Stimulated activated naive CD8-positive, alpha-beta T cell treated with anti-CD3 and anti-CD28 coated beads, Interleukin-15, amount 100 ng/mL, for 72 hours (primary cell): Measurements from ENCODE around the gene FURIN.

Source experiments
- ATAC-seq: fragments of 150-1000 bp; cut with Tn5 transposase; 2 replicates; pipeline ENCODE4 v1.10.0; 2021; ENCODE audit warnings: mild to moderate bottlenecking, moderate library complexity
- DNase-seq, 2 donors: peaks; one replicate each; pipeline ENCODE4 v3.0.0; 2021 to 2022
- H3K27ac Mint-ChIP-seq, 2 donors: one replicate each; pipeline ENCODE4 v1.8.0; 2022; ENCODE audit warnings: mild to moderate bottlenecking in 2 of 2, mixed read lengths in 2 of 2, moderate library complexity in 2 of 2
- H3K27me3 Mint-ChIP-seq: one replicate; pipeline ENCODE4 v1.8.0; 2022; ENCODE audit warnings: mixed read lengths
- H3K4me1 Mint-ChIP-seq: one replicate; pipeline ENCODE4 v1.8.0; 2022; ENCODE audit warnings: mild to moderate bottlenecking, mixed read lengths
- H3K4me3 Mint-ChIP-seq, 2 donors: one replicate each; pipeline ENCODE4 v1.8.0; 2022; ENCODE audit warnings: mild to moderate bottlenecking in 2 of 2, mixed read lengths in 2 of 2, moderate library complexity in 1 of 2
- H3K9me3 Mint-ChIP-seq, 2 donors: one replicate each; pipeline ENCODE4 v1.8.0; 2022; ENCODE audit warnings: mixed read lengths in 2 of 2

Gene FURIN

DNA sequence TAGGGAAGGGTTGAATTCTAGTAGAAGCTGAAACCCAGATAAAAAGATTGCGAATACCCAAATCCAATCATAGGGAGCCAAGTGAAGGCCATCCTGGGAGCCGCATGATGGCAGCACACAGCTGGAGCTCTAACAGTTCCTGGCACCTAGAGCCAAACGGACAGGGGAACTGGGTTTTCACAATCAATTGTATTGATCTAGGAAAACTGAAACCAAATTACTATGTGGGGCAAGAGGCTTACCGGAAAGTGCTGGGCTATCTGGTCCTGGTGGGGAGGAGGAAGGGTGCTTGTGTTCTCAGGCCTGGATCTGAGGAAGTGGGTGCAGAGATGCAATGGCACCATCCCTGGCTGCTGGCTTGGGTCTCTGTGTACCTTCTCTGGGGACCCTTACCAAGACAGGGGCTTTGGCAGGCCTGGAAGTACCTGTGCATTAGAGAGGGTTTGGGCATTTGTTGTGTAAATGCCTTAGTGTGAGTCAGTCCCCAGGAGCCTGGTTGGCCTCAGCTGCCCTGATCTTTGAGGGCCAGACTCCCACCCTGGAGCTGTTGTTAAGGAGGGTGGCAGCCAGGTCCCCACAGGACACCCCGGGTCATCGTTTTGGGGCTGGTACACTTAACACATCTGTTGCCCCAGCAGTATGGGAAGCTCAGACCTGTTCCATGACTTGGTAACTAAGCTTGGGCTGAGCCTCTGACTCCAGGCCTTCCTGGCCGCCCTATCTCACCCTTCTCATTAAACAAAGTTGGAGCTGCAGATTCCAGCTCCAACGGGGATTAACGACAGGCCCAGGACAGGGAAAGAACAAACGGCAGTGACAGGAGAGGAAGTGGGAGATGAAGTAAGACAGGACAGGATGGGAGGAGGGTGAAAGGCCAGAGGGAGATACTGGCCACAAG lies 8.9 kb upstream of the FURIN start:
- Mint-ChIP-seq H3K27ac (peak overlapping the region; percentile 49 to 83), H3K27me3 (no peaks in the 10 kb centered on the region), H3K4me3 (no peak overlapping the region), H3K4me1 (peaks cover 64% of the 10 kb centered on the region), H3K9me3 (peaks cover 0 to 2% of the 10 kb centered on the region in 2 donors)
- no peak for DNase-seq
- ATAC-seq = no peak

DNA sequence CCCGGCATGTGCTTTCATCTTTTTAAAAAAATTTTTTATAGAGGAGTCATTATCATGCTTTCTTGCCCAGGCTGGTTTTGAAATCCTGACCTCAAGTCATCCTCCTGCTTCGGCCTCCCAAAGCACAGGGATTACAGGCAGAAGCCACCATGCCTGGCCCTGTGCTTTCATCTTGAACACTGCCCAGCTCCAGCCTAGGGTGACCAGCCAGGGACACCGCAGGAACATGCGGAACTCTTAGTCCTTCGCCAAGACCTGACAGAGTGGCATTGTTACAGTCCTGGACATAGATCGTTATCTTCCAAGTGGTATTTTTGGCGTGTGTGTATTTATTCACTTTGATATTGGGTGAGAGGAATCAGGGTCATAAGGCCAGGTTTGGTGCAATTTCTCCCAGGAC lies 7.9 kb upstream of the FURIN start:
- Mint-ChIP-seq H3K27ac (peak overlapping the region in 1 of 2 donors; percentile 10), H3K27me3 (no peaks in the 10 kb centered on the region), H3K4me1 (peaks cover 54% of the 10 kb centered on the region), H3K4me3 (no peak overlapping the region), H3K9me3 (no peaks in the 10 kb centered on the region)
- DNase-seq (no peak), ATAC-seq (no peak)

DNA sequence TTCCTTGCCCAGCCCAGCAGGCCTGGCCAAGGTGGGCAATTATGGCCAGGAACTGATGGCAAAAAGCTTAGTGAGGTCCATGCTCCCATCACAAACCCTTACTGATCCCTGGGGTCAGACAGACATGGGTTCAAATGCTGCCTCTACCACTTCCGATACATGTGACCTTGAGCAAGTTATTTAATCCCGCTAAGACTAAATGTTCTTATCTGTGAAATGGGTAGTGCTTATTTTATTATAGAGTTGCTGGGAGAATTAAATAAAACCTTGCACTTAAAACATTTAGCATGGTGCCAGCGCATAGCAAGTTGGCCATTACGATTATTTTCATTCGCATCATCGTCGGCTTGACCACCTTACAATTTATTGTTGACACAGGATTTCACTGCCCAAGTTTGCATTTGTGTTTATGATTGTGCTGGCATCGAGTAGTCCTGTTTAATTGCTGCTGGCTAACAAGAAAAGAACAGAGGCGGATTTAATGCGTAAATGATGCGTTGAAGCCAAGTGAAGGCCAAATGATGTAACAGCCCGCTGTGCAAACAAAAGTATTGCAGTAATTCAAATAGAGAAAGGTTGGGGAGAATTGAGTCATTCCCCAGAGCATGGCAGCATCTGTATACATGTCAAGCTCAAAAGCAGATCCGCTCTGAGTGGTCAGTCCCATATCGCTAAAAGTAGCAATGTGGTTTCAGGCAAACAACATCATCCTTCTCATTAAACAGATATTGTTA lies 7.3 kb upstream of the FURIN start:
- Mint-ChIP-seq H3K27ac (no peak overlapping the region), H3K27me3 (no peaks in the 10 kb centered on the region), H3K4me1 (peaks cover 48% of the 10 kb centered on the region), H3K4me3 (no peak overlapping the region), H3K9me3 (no peaks in the 10 kb centered on the region)
- ATAC-seq (no peak), DNase-seq (no peak)

DNA sequence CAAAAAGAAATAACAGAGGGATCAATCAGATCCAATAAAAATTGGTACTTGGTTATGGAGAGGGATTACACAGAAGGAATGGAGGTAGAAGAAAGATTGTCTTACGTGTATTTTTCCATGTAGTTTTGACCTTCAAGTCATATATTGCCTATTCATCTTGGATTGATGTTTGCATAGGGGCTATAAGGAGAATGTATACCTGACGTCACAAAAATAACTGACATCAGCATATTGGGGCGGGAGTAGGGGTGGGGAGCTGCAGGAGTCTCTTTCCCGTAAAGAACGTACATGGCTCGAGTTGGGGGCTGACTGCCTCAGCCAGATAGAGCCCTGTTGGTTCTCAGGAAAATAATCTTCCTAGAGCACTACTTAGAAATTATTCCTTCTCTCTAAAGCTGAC lies 5.9 kb upstream of the FURIN start:
- Mint-ChIP-seq H3K9me3 (no peaks in the 10 kb centered on the region), H3K4me3 (no peak overlapping the region), H3K4me1 (peaks cover 34% of the 10 kb centered on the region), H3K27ac (no peak overlapping the region), H3K27me3 (peaks cover 9% of the 10 kb centered on the region)
- no peak for ATAC-seq
- DNase-seq = no peak

DNA sequence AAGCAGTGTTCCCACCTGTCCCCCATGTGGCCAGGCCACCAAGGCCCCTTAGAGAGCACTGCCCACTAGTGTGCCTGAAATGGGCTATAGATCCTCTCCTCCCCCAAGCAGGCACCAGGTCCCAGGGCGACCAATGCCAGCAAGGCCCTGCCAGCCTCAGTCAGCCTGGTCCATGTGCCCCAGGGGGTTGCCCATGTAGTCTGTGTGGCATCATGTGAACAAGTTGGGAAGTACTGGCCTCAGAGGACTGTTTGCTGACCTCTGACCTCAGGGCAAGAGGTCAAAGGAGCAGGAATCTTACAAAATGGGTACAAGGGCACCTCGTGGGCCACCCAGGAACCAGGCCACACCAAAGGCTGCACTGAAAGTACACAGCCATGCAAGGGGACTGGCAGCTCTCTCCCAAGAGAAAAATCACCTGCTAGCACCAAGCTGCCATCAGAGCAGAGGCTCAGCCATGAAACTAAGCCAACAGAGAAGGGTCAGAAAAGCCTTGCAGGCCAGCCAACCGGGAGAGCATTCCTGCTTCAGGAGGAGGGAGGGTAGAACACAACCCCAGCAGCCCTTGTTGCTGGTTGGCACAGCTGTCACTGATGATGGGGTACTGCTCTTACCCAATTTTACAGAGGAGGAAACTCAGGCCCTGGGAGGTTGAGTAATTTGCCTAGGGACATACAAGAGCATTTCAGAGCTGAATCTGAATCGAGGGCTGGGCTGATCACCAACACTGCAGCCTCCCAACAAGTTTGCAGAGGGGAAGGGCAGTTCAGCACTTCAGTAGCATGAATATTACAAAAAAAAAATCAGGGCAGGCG lies 5.2 kb upstream of the FURIN start:
- Mint-ChIP-seq H3K27ac (peak overlapping the region in 1 of 2 donors; percentile 17), H3K9me3 (no peaks in the 10 kb centered on the region), H3K27me3 (peaks cover 9% of the 10 kb centered on the region), H3K4me3 (no peak overlapping the region), H3K4me1 (peaks cover 31% of the 10 kb centered on the region)
- ATAC-seq = no peak
- DNase-seq = no peak

DNA sequence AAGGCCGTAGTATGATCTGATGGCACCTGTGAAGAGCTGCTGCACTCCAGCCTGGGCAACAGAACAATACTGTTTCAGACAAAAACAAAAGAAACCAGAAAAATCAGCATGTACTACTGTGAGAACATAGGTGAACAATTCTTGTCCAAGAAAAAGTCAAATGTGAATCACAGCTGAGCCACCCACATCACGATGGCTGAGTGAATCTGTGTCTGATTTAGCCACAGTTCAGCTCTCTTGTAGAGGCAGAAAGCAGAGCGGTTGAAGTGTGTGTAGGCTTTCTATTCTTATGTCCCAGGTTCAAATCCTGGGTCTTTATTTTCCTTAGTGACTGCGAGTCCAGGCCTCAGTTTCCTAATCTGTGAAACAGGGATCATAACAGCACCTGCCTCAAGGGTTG lies 4.4 kb upstream of the FURIN start:
- Mint-ChIP-seq H3K4me3 (no peak overlapping the region), H3K9me3 (no peaks in the 10 kb centered on the region), H3K4me1 (peaks cover 35% of the 10 kb centered on the region), H3K27me3 (peaks cover 9% of the 10 kb centered on the region), H3K27ac (peak overlapping the region in 1 of 2 donors; percentile 23)
- ATAC-seq (peak; percentile 64), DNase-seq (no peak)

DNA sequence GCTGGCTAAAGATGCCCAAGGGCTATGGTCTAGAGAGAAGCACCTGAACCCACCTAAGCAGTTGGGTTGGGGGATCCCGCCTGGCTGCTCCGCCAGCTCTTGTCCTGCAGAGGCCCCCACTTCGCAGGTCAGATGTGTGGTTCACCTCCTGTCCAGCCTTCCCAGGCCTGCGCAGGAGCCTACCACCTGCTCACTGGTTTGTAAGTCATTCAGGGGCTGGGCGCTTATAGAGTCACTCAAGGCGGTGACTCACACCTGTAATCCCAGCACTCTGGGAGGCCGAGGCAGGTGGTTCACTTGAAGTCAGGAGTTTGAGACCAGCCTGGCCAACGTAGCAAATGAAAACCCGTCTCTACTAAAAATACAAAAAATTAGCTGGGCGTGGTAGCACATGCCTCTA lies 3.9 kb upstream of the FURIN start:
- H3K4me1 Mint-ChIP-seq = peaks cover 35% of the 10 kb centered on the region
- ATAC-seq (no peak), DNase-seq (no peak)
- H3K27me3 Mint-ChIP-seq = peaks cover 9% of the 10 kb centered on the region
- H3K9me3 Mint-ChIP-seq = no peaks in the 10 kb centered on the region
- no peak overlapping the region for H3K4me3 Mint-ChIP-seq
- no peak overlapping the region for H3K27ac Mint-ChIP-seq

DNA sequence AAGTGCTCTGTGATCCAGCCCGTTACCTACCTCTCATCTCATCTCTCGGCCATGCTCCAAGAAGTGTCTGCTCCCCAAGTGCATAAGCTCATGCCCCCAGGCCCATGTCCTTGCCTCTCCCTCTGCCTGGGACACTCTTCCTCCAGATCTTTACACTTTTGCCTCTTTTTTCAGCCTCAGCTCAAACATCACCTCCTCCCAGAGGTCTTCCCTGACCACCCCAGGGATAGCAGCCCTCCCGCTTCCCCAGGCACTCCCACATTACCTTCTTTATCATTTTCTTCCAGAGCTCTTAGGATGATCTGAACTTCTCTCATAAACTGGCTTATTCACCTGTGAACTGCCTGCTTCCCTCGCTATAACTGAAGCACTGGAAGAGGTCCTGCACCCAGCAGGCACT lies 2.7 kb upstream of the FURIN start:
- no peak for DNase-seq
- Mint-ChIP-seq H3K27me3 (peaks cover 9% of the 10 kb centered on the region), H3K4me1 (peaks cover 41% of the 10 kb centered on the region), H3K9me3 (no peaks in the 10 kb centered on the region), H3K27ac (peak overlapping the region; percentile 39 to 59), H3K4me3 (no peak overlapping the region)
- no peak for ATAC-seq

DNA sequence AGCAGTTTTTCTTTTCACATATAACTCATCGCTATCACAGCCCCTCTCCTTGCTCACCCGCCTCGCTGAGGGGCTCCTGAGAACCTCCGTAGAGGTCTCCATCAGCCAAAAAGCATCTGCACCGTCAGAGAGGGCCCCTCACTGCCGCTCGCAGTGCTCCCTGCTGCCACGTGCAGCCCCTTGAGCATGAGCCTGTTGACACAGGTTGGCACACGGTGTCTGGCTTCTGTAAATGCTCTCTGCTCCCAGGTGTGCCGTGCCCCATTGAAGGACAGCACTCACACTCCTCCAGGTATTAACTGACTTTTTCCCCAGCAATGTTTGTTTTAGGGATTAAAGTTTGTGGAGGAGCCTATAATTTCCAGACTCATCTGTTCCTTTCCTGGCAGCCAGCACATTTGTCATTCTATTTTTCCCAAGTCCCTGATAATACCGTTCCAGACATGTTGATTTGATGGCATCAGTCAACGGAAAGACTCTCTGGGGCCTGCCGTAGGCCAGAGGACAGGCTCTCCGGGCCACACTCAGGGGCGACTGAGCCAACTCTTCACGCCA lies 2.1 kb upstream of the FURIN start:
- H3K4me3 Mint-ChIP-seq = no peak overlapping the region
- H3K27ac Mint-ChIP-seq = no peak overlapping the region
- DNase-seq (no peak), ATAC-seq (no peak)
- H3K9me3 Mint-ChIP-seq = no peaks in the 10 kb centered on the region
- H3K27me3 Mint-ChIP-seq = peaks cover 9% of the 10 kb centered on the region
- peaks cover 43% of the 10 kb centered on the region for H3K4me1 Mint-ChIP-seq

DNA sequence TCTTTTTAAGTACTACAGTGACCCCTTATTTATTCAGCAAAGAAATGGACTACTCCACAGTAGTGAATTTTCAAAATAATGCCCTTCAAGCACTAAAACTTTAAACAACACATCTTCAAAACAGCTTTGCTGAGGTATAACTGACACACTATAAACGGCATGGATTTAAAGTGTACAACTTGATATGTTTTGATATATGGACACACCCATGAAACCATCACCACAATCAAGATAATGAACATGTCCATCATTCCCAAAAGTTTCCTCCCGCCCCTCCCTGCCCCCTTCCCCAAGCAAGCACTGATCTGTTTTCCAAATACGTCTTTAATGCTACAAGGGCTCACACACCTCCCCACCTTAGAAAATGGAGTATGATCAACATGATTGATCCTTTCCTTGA lies 1.6 kb upstream of the FURIN start:
- no peaks in the 10 kb centered on the region for H3K9me3 Mint-ChIP-seq
- H3K27me3 Mint-ChIP-seq = peaks cover 9% of the 10 kb centered on the region
- DNase-seq = no peak
- no peak overlapping the region for H3K27ac Mint-ChIP-seq
- peaks cover 43% of the 10 kb centered on the region for H3K4me1 Mint-ChIP-seq
- ATAC-seq = no peak
- H3K4me3 Mint-ChIP-seq = no peak overlapping the region

DNA sequence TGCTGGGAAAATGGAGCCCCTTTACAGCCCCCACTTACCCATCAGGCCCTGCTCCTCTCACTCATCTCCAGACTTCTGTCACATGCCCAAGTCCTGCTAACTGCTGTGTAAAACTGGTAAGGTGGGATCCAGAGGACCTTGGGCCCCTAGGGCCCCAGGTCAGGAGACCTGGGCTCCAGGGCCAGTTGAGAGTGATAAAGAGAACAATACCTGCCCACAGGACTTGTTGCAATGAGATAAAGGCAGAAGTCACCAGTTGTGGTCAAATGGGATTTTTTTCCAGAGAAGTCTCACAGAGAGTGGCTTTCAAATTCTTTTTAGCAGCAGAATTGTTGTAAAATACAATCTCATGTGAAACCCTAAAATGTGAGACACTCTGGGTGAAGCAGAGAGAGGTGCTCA lies 753 bp downstream of the FURIN start:
- Mint-ChIP-seq H3K27me3 (peaks cover 9% of the 10 kb centered on the region), H3K9me3 (no peaks in the 10 kb centered on the region), H3K27ac (peak overlapping the region in 1 of 2 donors; percentile 99), H3K4me1 (peaks cover 52% of the 10 kb centered on the region), H3K4me3 (peak overlapping the region; percentile 95)
- DNase-seq (peak in 1 of 2 donors; percentile 37), ATAC-seq (peak; percentile 14)

DNA sequence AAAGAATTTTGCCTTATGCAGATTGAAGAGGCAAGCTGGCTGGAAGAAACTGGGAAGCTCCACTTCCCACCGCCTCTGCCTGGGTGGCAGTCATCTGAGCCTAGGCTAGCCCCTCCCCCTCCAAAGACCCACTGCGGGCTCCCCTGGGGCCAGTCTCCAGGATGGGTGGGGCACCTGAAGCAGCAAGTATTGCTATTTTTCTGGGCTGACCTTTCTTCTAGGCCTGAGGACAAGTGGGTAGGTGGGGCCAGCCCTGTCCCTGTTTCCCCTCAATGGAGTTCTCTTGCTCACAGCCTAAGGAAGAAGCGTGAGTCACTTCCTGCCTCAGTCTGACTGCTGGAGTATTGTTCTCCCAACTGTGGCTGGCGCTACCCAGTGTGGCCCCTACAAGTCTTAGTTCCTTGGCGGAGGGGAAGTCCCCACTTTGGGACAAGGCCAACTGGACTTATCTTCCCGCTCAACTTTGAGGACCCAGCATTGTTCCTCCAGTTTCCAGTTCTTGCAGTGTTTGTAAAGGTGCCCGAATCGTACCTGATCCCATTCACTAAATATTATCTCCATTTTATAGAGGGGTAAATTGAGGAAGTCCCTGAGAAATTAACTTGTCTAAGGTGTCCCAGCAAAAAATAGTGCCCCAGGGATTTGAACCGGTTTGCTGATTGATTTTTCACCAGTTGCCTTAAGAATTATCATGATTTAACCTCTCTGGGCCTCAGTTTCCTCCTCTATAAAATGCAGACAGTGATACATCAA lies 1.4 kb downstream of the FURIN start:
- peak in 1 of 2 donors; percentile 87 for DNase-seq
- Mint-ChIP-seq H3K27me3 (peaks cover 9% of the 10 kb centered on the region), H3K27ac (peak overlapping the region in 1 of 2 donors; percentile 99)

DNA sequence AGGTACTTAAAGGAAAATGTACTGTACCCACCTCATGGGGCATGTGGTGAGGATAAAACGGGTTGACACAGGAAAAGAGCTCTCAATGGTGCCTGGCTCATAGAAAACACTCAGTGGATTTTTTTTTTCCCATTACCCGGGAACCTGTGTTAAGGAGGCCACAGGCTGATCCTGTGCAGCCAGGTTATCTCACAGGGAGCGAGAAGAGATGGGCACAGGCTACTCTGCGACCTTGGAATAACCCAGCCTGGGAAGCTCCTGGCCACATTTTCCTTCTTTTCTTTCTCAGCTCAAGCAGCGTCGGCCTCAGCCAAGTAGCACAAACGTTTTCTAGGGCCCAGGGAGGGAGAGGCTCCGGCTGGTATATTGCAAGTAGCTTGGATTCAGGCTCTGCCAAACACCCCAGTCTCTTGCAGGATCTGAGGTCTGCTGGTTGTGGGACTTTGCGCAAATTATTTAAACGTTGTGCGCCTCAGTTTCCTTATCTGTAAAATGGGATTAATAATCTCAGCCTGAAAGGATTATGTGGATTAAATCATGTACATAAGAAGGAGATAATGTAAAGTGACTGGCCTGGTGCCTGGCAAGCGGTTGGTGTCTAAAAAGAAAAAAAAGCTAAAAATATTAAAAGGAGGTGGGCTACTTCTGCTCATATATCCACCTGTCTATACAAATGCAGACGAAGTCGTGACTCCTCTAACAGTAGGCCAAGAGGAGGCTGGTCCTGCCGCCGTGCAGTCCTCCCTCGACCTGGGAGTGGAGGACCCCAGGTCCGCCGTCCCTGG lies 2.2 kb downstream of the FURIN start:
- DNase-seq = peak in 1 of 2 donors; percentile 40
- peaks cover 9% of the 10 kb centered on the region for H3K27me3 Mint-ChIP-seq
- peaks cover 64% of the 10 kb centered on the region for H3K4me1 Mint-ChIP-seq
- ATAC-seq = peak; percentile 1
- H3K4me3 Mint-ChIP-seq = peak overlapping the region; percentile 95
- no peaks in the 10 kb centered on the region for H3K9me3 Mint-ChIP-seq
- peak overlapping the region; percentile 97 to 99 for H3K27ac Mint-ChIP-seq

More for the DNA sequence above, 1.4 kb downstream of the FURIN start:
- ATAC-seq = peak; percentile 73
- peaks cover 58% of the 10 kb centered on the region for H3K4me1 Mint-ChIP-seq
- H3K9me3 Mint-ChIP-seq = no peaks in the 10 kb centered on the region
- peak overlapping the region; percentile 95 for H3K4me3 Mint-ChIP-seq

DNA sequence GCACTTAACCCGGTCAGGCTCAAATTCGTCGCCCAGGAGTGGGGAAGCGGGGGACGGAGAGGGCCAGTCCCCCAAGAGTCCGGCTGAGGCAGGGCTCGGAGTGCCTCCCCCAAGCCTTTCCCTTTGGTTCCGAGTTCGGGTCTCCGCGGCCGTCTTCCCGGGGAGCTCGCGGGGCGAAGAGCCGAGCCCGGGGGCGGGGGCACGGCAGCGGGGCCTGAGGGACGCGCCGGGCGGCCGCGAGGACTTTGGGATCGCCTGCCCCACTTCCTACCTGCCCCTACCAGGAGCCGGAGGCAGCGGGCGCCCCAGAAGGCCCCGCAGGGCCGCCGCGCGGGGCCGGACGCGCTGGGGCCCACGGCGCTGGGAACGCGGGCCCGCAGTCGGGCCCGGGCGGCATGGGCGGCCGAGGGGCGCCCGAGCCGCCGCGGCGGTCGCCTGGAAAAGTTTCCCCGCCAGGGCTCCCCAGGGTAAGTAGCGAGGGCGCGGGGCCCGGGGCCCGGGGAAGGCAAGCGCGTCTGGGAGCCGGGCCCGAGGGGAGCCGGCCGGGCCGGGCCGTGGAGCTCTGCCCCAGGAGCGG lies 2.8 kb downstream of the FURIN start:
- Mint-ChIP-seq H3K27me3 (peaks cover 8% of the 10 kb centered on the region), H3K4me1 (peaks cover 68% of the 10 kb centered on the region), H3K9me3 (no peaks in the 10 kb centered on the region), H3K27ac (peak overlapping the region; percentile 97 to 99), H3K4me3 (peak overlapping the region; percentile 95)
- peak; percentile 53 to 59 for DNase-seq
- peak; percentile 0 for ATAC-seq
